ENCODE data around the gene TGFB1I1. TPM values are rescaled to one million over a fixed set of nuclear protein-coding genes. Genes with fewer than 3 reads are reported as not detected.

The TGFB1I1 gene
- total RNA-seq, 3 donors from 2014 or later (not counting 1 experiment from before 2014, with no cell fraction given) = 0.72 to 1.3 (median 0.78) TPM

- Histone ChIP-seq H3K27ac (ENCODE audit: low read length) (no peak overlapping the region), H3K4me3 (ENCODE audit: low read length) (no peak overlapping the region), H3K27me3 (ENCODE audit: control insufficient read depth, insufficient read depth, low read length) (no peaks in the 10 kb centered on the region), H3K9me3 (ENCODE audit: control insufficient read depth, insufficient read depth, low read length) (no peaks in the 10 kb centered on the region), H3K36me3 (ENCODE audit: control insufficient read depth, insufficient read depth, low read length) (no peaks in the 10 kb centered on the region), H3K4me1 (ENCODE audit: control insufficient read depth, insufficient read depth, low read length) (peaks cover 21% of the 10 kb centered on the region)
- H3K4me3 Mint-ChIP-seq = no peak overlapping the region
- H3K9me3 Mint-ChIP-seq = no peaks in the 10 kb centered on the region
- WGBS (ENCODE audit: insufficient coverage) = 57% methylated on average over 8 of the region's 8 CpGs
- H3K27me3 Mint-ChIP-seq (ENCODE audit: low read depth in 2 of 2) = no peaks in the 10 kb centered on the region
- H3K27ac Mint-ChIP-seq = no peak overlapping the region
- intact Hi-C loops (cut with micrococcal nuclease) = no loop called here
- H3K36me3 Mint-ChIP-seq = no peaks in the 10 kb centered on the region
- ATAC-seq = no peak
- H3K4me1 Mint-ChIP-seq = peaks cover 19 to 30% of the 10 kb centered on the region in 2 donors
- TF ChIP-seq CTCF (IDR thresholded peaks at IDR 0.05) = no peak
- DNase-seq = no peak
Observed at GRCh38 chr16:31504159-31504558, 32.2 kb downstream of the TGFB1I1 start.

GRCh38 chr16:31505483-31505882 is 33.5 kb downstream of the TGFB1I1 start:
- Histone ChIP-seq H3K4me1 (ENCODE audit: control insufficient read depth, insufficient read depth, low read length) (peaks cover 27% of the 10 kb centered on the region), H3K27me3 (ENCODE audit: control insufficient read depth, insufficient read depth, low read length) (no peaks in the 10 kb centered on the region), H3K27ac (ENCODE audit: low read length) (no peak overlapping the region), H3K36me3 (ENCODE audit: control insufficient read depth, insufficient read depth, low read length) (no peaks in the 10 kb centered on the region), H3K9me3 (ENCODE audit: control insufficient read depth, insufficient read depth, low read length) (no peaks in the 10 kb centered on the region), H3K4me3 (ENCODE audit: low read length) (no peak overlapping the region)
- peak overlapping the region; percentile 50 to 71 for H3K27ac Mint-ChIP-seq
- no peak for TF ChIP-seq CTCF (IDR thresholded peaks at IDR 0.05)
- intact Hi-C loops (cut with micrococcal nuclease) = loop anchor here (5.0 kb wide), 1 partner anchor 367 kb away; the partner anchor contains the start of gene ZNF267
- DNase-seq (no peak), ATAC-seq (no peak)
- H3K36me3 Mint-ChIP-seq = no peaks in the 10 kb centered on the region
- H3K9me3 Mint-ChIP-seq = no peaks in the 10 kb centered on the region
- no peaks in the 10 kb centered on the region for H3K27me3 Mint-ChIP-seq (ENCODE audit: low read depth in 2 of 2)
- peaks cover 31 to 38% of the 10 kb centered on the region in 2 donors for H3K4me1 Mint-ChIP-seq
- 49% methylated on average over 3 of the region's 4 CpGs for WGBS (ENCODE audit: insufficient coverage)
- H3K4me3 Mint-ChIP-seq = no peak overlapping the region

- H3K4me1 Mint-ChIP-seq = peaks cover 32 to 38% of the 10 kb centered on the region in 2 donors
- H3K9me3 Mint-ChIP-seq = no peaks in the 10 kb centered on the region
- DNase-seq (peak in 1 of 2 donors; percentile 44), ATAC-seq (no peak)
- Histone ChIP-seq H3K27ac (ENCODE audit: low read length) (peak overlapping the region; percentile 87), H3K27me3 (ENCODE audit: control insufficient read depth, insufficient read depth, low read length) (no peaks in the 10 kb centered on the region), H3K9me3 (ENCODE audit: control insufficient read depth, insufficient read depth, low read length) (no peaks in the 10 kb centered on the region), H3K36me3 (ENCODE audit: control insufficient read depth, insufficient read depth, low read length) (no peaks in the 10 kb centered on the region), H3K4me3 (ENCODE audit: low read length) (peak overlapping the region; percentile 89), H3K4me1 (ENCODE audit: control insufficient read depth, insufficient read depth, low read length) (peaks cover 27% of the 10 kb centered on the region)
- TF ChIP-seq CTCF (IDR thresholded peaks at IDR 0.05) = no peak
- intact Hi-C loops (cut with micrococcal nuclease) = loop anchor here (5.0 kb wide), 1 partner anchor 365 kb away; the partner anchor contains the start of gene ZNF267
- H3K4me3 Mint-ChIP-seq = peak overlapping the region; percentile 87
- WGBS (ENCODE audit: insufficient coverage) = 10% methylated on average over 12 of the region's 12 CpGs
- no peaks in the 10 kb centered on the region for H3K27me3 Mint-ChIP-seq (ENCODE audit: low read depth in 2 of 2)
- H3K36me3 Mint-ChIP-seq = no peaks in the 10 kb centered on the region
- peak overlapping the region; percentile 91 to 92 for H3K27ac Mint-ChIP-seq
Observed at GRCh38 chr16:31507617-31507928, 35.6 kb downstream of the TGFB1I1 start.
